Fibroblast of villous mesenchyme (primary cell): ENCODE measurements around the gene SAMMSON. TPM values are rescaled to one million over a fixed set of nuclear protein-coding genes. Genes with fewer than 3 reads are reported as not detected.

Experiments
- DNase-seq: peaks from one replicate; pipeline ENCODE4 v3.0.0-alpha.2; 2010; ENCODE audit warnings: low read depth
- H3K4me3 ChIP-seq: 2 replicates; pipeline ENCODE4 v1.5.1; 2011; ENCODE audit warnings: low read depth, mild to moderate bottlenecking, low read length
- total RNA-seq: library from RNA; depleted of rRNA; stranded (reverse); fragments of >200 nt; gene quantifications from 2 replicates; pipeline ENCODE4 v1.2.3, GENCODE V29; 2012
- TF ChIP-seq, protein P1 (sequence below): IDR thresholded peaks from 2 replicates; pipeline ENCODE4 v1.5.1; 2012; ENCODE audit warnings: low read depth, mild to moderate bottlenecking, low read length; ENCODE audit not compliant: insufficient read depth

The SAMMSON gene
- total RNA-seq, 1 donor: not detected

DNA sequence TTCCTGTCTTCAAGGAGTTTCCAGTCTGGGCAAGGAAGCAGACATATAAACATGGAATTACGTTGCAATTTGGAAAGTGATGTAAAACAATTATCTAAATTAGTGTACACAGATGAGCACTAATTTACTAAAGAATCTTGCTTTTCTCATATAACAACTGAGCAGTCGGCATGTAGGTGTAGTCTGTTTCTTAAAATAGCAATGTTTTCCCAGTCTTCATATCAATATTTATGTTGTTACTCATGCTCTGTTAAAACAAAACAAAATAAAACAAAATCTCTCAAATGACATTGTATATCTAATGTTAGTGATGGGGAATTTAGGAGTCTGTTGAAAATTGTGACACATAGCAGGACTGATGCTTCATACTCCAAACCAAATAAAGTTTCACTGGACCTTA lies 75.6 kb downstream of the SAMMSON start:
- H3K4me3 ChIP-seq: no peak overlapping the region
- peak; percentile 5 for DNase-seq
- TF ChIP-seq, protein P1, sequence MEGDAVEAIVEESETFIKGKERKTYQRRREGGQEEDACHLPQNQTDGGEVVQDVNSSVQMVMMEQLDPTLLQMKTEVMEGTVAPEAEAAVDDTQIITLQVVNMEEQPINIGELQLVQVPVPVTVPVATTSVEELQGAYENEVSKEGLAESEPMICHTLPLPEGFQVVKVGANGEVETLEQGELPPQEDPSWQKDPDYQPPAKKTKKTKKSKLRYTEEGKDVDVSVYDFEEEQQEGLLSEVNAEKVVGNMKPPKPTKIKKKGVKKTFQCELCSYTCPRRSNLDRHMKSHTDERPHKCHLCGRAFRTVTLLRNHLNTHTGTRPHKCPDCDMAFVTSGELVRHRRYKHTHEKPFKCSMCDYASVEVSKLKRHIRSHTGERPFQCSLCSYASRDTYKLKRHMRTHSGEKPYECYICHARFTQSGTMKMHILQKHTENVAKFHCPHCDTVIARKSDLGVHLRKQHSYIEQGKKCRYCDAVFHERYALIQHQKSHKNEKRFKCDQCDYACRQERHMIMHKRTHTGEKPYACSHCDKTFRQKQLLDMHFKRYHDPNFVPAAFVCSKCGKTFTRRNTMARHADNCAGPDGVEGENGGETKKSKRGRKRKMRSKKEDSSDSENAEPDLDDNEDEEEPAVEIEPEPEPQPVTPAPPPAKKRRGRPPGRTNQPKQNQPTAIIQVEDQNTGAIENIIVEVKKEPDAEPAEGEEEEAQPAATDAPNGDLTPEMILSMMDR: no peak

DNA sequence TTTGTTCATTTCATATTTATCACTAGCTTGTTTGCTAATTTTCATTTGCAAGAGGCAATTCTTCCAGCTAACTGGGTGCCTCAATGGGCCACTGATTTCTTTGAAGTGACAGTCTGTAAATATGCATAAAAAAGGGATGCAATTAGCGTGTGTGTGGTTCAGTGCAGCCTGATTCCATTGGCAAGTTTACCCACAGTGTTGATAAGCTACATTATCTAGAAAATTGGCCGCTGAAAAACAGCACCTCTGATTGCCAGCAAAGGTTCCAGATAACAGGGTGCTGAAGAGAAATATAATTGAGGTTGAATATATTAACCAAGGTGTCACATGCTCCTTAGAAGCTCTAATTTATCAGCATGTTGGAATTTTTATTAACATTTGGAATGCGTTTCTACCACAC lies 76.9 kb downstream of the SAMMSON start:
- no peak overlapping the region for H3K4me3 ChIP-seq
- no peak for DNase-seq
- TF ChIP-seq, protein P1: no peak

DNA sequence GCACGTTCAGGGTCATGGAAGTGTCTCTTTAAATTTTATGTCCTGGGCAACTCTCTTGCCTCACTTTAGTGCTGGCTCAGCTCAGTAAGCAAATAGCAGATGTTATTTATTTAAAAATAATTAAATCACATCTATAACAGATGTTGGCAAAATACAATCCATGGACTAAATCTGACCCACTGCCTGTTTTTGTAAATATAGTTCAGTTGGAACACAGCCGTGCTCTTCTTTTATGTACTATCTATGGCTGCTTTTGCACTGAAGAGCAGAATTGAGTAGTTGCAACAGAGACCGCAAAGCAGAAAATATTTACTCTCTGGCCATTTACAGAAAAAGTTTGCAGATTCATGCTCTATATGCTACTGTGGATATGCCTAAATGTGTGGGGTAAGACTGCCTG lies 79.2 kb downstream of the SAMMSON start:
- DNase-seq: peak; percentile 4
- TF ChIP-seq, protein P1: no peak
- no peak overlapping the region for H3K4me3 ChIP-seq

DNA sequence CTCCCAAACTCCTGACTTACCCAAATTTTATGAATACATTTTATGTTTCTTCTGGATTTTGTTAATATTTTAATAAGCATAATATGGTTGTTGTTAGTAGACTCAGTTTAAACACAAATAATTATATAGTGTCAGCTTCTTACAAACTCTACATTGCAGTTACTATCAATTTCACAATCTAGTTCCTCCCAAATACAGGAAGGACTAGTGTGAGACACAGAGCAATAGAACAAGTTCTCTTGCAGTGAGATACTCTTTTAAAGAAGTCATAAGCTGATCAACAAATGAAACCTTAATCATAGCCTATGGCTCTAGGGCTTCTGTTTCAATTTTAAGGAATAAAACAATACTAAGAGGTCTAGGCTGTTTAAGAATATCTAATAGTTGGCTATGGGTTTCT lies 86.1 kb downstream of the SAMMSON start:
- TF ChIP-seq, protein P1: no peak

DNA sequence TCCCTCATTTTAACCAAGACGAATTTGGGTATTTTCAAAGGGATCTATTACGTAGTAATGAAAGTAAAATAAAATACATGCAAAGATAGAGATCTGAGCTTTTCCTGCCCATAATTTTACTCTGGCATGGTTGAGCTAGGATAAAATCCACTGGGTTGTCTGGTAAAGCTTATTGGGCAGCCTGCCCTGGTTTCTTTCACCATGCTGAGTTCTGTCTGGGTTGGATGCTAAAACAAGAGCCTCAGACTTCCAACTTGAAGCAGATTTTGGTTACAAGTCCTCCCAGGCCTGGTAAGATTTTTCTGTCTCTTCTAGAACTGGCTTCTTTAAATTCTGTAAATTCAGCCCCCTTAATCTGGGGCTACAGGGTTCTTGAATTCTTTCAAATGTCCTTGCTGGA lies 86.8 kb downstream of the SAMMSON start:
- TF ChIP-seq, protein P1: no peak
- H3K4me3 ChIP-seq: no peak overlapping the region
- no peak for DNase-seq

More for the DNA sequence above, 86.1 kb downstream of the SAMMSON start:
- H3K4me3 ChIP-seq: no peak overlapping the region
- no peak for DNase-seq

DNA sequence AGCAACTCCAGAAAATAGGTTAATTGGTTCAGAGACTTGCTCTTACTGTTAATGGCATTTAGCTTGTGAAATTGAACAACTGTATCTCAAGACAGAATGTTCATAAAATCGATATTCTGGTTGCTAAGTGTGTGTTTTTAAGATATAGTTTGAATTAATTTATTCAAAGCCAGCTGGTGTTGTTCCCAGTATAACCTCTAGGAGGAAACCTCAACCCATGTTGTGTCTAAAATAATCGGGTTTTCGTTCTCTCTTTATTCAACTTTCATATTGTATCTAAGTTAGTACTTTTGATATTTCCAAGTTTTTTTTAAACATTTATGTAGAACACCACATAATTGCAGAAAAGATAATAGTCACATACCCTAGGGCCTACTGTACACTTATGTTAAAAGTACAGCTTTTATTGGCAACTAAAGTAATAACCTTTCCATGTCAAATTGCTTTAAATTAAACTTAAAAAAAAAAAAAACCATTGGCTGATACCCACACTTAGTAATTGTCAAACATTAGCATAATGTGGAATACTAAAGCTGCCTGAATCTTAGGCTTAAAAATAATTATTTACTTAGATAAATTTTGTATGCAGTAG lies 90.9 kb downstream of the SAMMSON start:
- DNase-seq: peak; percentile 13
- TF ChIP-seq, protein P1: peak; percentile 58
- no peak overlapping the region for H3K4me3 ChIP-seq

DNA sequence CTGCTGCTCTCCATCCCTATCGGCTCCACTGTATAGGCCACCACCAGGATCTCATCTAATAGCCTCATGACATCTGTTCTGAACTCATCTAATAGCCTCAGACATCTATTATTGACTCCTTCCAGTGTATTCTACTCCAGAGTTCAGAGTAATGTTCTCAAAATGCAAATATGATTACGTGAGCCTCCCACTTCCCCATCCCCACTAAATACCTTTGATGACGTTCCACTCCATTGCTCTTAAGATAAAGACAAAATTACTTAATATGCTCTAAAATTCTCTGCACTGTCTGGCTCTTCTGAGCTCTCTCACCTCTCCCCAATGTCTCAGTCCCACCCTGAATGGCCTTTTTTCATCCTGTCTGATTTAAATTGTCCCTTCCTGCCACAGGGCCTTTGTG lies 94.7 kb downstream of the SAMMSON start:
- no peak for DNase-seq
- TF ChIP-seq, protein P1: no peak
- no peak overlapping the region for H3K4me3 ChIP-seq
